Prostate gland (tissue), 2 donors: ENCODE data around the gene GOLM1.

Experiments
- POLR2A ChIP-seq: fragments of 450-650 bp; IDR thresholded peaks from one replicate; pipeline ENCODE4 v1.6.1; 2016; ENCODE audit warnings: antibody characterized with exemption, mild to moderate bottlenecking
- POLR2AphosphoS5 ChIP-seq: sonication (generic); formaldehyde crosslinking; IDR thresholded peaks from one replicate; pipeline ENCODE4 v1.6.1; 2017; ENCODE audit warnings: antibody characterized with exemption
- TF ChIP-seq, protein P1 (sequence below), 4 experiments: fragments of 200-600 bp in 2 of 4; fragments of 450-650 bp in 2 of 4; sonication (generic) in 2 of 4; IDR thresholded peaks; 1 replicate in 3 of 4; 2 replicates in 1 of 4; pipeline ENCODE4 v1.5.1; 2016 to 2019; ENCODE audit warnings: antibody characterized with exemption in 4 of 4, mild to moderate bottlenecking in 2 of 4, moderate library complexity in 2 of 4

DNA sequence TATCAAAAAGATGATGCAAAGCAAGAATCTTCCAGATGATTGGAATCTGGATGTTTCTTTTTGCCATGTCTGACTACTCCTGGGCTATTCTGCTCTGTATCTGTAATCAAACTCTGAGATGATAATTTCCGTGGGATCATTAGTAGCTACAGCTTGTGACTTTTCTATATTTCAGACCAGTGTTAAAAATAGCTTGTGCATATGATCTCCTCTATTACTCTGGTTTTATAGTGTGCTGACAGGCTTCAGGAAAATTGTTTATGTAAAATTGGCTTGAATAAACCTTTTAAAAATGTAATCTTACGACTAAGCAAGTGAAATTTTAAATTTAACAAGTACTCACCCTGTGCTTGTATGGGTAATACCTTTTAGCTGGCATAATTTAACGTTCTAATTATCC lies 118.0 kb downstream of the GOLM1 start:
- TF ChIP-seq, protein P1, sequence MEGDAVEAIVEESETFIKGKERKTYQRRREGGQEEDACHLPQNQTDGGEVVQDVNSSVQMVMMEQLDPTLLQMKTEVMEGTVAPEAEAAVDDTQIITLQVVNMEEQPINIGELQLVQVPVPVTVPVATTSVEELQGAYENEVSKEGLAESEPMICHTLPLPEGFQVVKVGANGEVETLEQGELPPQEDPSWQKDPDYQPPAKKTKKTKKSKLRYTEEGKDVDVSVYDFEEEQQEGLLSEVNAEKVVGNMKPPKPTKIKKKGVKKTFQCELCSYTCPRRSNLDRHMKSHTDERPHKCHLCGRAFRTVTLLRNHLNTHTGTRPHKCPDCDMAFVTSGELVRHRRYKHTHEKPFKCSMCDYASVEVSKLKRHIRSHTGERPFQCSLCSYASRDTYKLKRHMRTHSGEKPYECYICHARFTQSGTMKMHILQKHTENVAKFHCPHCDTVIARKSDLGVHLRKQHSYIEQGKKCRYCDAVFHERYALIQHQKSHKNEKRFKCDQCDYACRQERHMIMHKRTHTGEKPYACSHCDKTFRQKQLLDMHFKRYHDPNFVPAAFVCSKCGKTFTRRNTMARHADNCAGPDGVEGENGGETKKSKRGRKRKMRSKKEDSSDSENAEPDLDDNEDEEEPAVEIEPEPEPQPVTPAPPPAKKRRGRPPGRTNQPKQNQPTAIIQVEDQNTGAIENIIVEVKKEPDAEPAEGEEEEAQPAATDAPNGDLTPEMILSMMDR (IDR thresholded peaks at IDR 0.05), result no peak
- TF ChIP-seq POLR2A (no peak), POLR2AphosphoS5 (no peak)
